ENCODE measurements around the gene KCNK7.

Gene KCNK7

DNA sequence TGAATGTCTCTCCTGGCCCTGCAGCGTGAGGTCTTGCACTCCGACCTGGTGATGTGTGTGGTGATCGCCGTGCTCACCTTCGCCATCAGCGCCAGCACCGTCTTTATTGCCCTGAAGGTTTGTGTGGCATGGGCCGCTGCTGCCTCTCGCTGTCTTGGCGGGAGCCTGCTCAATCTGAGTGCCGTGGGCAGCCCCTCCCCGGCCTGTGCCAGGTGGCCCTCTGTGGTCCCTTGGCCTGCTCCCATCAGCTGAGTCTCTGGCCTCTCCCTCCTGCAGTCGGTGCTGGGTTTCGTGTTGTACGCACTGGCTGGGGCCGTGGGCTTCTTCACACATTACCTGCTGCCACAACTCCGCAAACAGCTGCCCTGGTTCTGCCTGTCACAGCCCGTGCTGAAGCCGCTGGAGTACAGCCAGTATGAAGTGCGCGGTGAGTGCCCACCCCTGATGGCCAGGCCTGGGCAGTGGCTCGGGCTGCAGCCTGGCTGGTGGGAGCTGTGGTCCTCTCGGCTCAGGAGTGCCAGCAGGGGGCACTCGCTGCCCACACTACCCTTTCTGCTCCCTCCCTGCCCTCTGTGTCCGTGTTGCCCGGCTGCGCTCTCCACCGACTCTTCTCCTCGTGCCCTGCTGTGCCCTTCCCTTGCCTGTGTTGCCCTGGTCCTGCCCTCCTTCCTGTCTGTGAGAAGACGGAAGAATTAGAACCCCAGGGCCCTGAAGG is 30.2 kb upstream of the KCNK7 start:
- peak; percentile 69 for DNase-seq

DNA sequence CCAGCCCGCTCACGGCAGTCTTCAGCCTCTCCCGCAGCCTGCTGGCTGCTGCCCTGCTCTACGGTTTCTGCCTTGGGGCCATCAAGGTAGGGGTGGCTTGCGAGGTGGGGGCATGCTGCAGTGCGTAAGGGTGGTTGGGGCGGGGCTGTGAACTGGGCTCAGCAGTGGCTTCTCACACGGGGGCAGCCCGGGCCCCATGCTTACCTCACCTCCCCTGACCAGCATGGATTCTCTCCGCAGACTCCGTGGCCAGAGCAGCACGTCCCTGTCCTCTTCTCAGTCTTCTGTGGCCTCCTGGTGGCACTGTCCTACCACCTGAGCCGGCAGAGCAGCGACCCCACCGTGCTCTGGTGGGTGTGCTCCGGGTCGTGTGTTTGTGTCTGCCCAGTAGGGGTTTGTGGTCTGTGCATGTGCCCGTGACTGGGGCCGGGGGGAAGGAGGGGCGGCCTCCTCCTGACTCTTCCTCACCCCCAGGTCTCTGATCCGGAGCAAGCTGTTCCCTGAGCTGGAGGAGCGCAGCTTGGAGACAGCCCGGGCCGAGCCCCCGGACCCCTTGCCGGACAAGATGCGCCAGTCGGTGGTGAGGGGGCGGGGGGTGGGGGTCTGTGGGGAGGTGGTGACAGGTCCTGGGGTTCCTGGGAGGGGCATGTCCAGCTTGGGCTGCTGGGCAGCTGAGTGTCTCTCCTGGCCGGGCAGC is 29.5 kb upstream of the KCNK7 start:
- no peak for DNase-seq

DNA sequence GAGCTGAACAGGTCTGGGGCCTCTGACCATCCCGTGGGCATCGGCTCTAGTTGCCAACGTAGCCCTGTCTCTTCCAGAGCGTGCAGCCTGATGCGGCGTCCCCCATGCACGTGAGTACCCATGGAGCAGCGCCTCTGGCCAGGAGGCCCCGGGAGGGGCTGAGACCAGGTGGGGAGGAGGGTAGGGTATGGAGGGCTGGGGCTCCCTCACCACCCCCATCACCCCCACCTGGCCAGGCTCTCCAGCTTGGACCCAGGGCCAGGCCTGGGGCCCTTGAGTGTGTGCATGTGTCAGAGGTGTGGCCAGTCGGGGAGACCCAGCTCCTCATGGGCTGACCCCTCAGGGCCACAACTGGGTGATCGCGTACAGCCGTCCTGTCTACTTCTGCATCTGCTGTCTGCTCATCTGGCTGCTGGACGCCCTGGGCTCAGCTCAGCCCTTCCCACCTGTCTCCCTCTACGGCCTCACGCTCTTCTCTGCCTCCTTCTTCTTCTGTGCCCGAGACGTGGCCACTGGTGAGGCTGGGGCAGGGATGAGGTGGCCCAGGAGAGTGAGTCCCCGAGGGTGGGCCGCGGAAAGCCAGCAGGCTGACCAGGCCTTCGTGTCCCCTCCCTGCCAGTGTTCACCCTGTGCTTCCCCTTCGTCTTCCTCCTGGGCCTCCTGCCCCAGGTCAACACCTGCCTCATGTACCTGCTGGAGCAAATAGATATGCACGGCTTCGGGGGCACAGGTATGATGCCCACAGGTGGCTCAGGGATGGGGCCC is 28.4 kb upstream of the KCNK7 start:
- no peak for DNase-seq

DNA sequence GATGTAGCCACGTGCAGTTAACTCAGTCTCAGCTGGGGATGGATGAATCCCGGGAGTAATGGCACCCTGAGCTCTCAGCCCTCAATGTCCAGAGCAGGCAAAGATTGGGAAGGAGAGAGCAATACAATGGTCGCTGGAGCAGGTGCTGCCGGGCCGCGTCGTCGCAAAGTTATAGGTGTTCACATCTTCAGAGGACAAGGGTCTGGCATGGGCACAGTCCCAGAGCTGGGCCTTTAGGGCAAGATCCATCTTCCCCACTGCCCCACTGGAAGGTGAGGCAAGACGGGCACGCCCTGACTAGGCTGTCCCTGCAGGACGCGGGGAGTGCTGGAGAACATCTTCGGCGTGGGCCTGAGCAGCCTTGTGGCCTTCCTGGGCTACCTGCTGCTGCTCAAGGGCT is 27.6 kb upstream of the KCNK7 start:
- DNase-seq = no peak

DNA sequence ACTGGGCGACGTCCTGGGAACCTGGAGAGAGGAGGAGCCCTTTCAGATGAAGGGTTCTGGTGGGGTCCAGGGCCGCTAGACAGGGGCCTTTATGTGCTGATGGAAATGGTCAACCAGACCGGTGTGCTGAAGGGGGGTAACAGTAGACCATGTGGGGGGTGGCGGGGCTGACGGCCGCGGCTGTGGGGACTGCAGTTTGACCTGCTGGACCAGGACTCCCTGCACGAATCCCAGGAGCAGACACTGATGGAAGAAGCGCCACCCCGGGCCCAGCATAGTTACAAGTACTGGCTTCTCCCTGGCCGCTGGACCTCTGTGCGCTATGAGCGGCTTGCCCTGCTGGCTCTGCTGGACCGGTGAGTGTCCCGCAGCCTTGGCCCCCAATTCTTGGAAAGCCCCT is 26.4 kb upstream of the KCNK7 start:
- no peak for DNase-seq

DNA sequence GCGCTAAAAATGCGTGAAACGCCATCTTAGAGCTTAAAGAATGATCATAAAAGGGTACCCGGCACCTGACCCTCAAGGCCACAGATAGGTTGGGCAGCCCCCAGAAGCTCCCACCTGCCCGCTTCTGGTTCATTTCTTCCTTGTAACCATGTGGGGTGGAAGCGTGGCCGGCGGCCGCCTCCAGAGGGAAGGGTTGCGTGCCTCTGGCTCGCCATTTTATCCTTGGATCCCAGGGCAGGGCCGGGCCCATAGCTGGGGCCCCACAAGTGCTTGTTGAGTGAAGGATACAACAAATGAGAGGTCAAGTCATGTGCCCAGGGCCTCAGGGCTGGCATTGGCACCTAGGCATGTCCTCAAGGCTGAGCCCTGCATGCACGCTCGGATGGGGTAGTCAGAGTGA is 25.9 kb upstream of the KCNK7 start:
- DNase-seq = no peak

DNA sequence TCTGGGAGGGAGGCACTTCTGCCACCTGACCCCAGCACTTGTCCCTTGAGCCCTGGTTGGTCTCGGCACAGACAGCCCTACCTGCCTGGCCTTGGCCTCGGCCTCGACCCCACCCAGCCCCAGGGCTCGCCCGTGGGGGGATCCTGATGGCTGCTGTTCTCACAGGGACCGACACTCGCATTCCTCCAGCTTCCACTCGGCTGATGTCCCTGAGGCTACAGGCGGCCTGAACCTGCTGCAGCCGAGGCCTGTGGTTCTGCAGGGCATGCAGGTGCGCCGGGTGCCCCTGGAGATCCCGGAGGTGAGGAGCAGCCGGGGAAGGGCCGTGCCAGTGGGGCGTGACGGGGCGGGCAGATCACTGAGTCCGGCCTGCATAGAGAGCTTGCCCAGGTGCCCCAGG is 25.1 kb upstream of the KCNK7 start:
- no peak for DNase-seq

DNA sequence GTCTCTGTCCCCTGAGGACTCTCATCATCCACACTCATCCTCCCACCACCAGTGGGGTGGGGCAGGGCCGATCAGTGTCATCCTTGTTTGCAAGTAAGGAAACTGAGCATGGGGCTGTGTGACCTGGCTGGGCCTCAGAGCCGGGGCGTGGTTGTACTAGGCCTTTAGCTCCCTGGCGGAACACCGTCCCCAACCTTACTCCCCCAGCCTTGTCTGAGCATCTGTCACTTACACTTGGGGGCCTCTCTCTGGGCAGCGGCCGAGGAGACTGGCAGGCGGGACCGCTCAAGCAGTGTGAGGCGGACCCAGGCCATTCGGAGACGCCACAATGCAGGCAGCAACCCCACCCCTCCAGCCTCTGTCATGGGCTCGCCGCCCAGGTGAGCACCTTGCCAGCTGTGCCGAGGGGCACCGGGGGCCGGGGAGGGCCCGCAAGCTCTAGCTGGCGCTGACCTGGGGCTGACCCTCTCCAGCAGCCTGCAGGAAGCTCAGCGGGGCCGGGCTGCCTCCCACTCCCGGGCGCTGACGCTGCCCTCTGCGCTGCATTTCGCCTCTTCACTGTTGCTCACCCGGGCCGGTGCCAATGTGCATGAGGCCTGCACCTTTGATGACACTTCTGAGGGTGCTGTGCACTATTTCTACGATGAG is 23.8 kb upstream of the KCNK7 start:
- DNase-seq = no peak

DNA sequence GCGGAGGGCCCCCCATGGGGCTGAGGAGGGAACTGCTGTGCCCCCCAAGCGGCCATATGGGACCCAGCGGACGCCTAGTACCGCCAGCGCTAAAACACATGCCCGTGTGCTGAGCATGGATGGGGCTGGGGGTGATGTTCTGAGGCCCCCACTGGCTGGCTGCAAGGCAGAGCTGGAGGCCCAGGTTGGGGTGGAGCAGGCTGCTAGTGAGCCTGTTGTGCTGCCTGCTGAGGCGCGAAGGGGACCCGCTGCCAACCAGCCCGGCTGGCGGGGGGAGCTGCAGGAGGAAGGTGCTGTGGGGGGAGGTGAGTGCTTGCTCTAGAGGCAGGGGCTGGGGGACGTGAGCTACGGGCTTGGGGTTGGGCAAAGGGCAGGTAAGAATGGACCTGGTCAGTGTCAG is 23.2 kb upstream of the KCNK7 start:
- no peak for DNase-seq

DNA sequence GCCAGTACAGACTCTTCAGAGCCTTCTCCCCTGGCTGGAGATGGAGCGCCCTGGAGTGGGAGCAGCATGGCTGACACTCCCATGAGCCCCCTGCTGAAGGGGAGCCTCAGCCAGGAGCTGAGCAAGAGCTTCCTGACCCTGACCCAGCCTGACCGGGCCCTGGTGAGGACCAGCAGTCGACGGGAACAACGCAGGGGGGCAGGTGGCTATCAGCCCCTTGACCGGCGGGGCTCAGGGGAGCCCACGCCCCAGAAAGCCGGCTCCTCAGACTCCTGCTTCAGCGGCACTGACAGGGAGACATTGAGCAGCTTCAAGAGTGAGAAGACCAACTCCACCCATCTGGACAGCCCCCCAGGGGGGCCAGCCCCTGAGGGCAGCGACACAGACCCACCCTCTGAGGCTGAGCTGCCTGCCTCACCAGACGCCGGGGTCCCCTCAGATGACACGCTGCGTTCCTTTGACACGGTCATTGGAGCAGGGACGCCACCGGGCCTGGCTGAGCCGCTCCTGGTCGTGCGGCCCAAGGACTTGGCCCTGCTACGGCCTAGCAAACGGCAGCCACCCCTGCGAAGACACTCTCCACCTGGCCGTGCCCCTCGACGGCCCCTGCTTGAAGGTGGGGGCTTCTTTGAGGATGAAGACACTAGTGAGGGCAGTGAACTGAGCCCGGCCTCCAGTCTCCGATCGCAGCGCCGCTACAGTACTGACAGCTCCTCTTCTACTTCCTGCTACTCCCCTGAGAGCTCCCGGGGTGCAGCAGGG is 22.6 kb upstream of the KCNK7 start:
- DNase-seq = no peak

DNA sequence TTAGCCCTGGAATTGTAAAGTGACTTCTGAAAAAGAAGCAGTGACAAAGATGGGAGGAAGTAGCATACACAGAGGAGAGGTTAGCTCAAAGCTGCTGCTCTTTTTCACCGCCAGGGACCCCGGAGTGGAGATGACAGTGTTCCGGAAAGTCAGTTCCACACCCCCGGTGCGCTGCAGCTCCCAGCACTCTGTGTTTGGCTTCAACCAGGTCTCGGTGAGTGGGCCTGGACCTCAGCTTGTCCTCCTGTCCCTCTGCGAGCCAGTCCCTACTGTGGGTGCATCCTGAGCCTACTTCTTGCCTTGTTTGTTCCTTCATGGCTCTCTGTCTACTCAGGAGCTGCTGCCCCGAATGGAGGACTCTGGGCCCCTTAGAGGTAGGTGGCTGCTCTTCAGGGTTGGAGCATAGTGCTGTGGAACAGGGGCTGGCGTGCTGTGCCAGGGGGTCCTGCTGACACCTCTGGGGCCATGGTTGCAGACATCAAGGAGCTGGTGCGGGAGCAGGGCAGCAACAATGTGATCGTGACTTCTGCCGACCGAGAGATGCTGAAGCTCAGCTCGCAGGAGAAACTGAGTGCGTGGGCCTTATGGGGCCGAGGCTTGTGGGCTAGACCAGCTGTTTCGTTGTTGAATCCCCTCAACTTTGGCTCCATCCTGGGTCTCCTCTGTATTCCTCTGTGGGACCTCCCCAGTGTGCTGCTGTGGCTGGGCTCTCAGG is 21.7 kb upstream of the KCNK7 start:
- no peak for DNase-seq

DNA sequence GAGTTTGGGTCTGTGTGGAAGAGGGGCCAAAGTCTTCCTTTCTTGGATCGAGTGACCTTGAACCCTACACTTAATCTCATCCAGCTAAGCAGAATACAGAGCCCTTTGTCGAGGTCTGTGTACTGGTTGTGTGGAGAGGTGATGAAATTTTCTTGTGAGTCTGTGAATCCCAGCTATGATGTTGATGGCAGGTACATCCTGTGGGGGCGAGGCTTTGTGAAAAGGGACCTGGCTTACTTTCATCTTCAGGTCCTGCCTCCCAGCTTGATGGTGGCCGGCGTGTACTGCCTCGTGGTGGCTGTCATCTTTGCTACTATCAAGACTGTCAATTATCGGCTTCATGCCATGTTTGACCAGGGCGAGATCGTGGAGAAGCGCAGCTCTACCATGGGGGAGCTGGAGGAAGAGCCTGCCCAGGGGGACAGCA is 21.0 kb upstream of the KCNK7 start:
- peak; percentile 26 for DNase-seq

DNA sequence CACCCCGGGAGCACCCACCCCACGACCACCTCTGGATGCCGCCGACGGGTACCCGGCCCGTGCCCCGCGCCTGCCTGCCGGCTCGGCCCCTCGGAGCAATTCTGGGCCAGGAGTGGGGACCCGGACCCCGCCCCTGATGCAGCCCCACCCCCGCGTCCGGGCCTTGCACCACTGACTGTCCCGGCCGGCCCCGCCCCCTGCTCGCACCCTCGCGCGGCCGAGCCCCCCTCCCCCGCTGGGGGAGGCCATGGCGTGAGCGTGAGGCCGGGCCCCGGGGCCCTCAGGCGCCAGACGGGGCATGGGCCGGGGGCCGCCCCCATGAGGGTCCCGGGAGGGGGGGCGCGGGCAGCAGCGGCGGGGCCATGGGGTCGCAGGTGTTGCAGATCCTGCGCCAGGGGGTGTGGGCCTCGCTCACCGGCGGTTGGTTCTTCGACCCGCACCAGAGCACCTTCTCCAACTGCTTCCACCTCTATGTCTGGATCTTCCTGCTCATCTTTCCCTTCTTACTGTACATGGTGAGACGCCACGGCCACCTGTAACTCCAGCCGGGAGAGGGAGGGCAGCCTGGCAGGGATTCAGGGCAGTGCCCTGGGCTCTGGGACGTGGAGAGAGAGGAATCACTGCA is 20.5 kb upstream of the KCNK7 start:
- no peak for DNase-seq

DNA sequence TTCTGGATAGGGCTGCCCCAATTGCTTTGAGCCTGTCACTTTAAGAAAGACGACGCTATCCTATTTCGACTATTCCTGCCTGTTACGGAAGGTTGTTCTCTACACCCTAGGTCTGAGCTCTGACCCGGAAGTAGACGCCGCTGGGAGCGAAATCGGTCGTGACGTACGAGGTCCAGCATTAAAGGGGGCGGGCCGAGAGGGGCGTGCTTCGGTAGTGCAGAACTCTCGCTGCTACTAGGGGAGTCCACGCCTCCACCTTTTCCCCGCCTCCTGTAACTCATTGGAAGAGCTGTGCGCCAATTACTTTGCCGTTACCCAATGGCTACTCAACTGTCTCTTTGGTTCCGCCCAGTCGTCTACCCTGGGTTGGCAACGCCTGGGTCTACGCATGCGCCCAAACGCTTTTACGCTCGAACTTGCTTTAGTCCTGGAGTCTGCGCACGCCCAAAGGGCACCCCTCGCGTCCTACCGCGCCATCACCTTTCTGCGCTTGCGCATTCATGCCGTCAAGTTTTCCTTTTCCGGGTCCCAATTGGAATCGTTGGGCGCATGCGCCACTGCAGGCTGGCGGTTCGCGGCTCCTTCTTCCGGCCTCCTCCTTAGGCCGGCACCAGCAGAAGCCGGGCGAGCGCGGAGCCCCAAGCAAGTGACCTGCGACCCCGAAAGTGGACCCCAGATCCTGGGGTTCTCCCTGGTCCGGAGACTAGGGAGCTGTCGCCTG is 19.8 kb upstream of the KCNK7 start, which contains the start of gene PCNX3:
Gene PCNX3, plus strand, starts transcription at position 548 of the 721 bp plus-strand sequence. CDS start 536 bp downstream, outside the sequence.
- DNase-seq = peak; percentile 100

DNA sequence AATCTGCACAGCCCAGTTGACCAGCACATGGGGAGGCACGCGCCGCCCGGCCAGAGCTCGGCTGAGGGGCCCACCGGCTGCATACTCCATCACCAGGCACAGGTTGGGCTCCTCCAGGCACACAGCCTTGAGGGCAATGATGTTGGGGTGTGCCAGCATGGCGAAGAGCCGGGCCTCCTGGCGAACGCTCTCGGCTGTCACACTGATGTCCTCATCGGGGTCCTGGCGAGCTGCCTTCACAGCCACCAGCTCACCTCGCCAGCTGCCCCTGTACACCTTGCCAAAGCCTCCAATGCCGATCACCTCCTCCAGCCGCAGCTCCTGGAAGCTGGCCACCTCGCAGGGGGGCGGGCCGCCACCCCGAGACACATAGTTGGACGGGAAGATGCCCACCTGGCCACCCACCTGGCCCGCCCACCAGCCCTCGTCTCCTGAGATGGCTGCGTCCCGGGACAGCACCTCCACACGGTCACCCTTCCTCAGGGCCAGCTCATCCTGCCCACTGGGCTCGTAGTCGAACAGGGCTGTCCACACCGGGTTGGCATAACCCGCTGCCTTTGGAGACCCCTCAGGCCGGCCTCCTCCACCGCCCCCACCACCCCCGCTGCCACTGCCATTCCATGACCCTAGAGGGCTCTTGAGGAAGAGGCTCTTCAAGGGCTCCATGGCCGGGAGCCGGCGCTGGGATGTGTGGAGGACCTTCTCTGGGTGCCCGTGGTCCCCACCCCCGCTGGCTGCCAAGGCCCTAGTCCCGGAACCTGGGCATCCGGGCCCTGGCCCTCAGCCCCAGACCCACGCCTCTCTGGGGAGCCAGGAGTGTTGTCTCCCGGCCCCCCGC is 17.7 kb upstream of the KCNK7 start:
- DNase-seq = peak; percentile 18

DNA sequence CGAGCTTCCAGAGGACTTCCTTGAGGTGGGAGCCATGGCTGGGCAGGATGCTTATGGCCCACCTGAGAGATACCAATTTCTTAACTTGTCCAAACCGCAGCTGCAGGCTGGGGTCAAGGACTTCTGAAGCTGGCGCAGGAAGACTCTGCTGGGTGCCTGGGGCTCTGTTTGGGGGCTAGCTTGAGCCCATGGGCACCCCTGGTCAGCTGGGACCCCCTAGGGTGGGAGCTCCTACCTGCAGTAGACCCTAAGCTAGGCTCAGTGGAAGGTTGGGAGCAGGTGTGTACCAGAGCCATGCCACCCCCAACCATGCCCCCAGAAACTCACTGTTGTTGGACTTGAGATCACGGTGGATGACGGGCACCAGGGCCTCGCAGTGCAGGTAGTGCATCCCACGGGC is 17.1 kb upstream of the KCNK7 start:
- DNase-seq = no peak

DNA sequence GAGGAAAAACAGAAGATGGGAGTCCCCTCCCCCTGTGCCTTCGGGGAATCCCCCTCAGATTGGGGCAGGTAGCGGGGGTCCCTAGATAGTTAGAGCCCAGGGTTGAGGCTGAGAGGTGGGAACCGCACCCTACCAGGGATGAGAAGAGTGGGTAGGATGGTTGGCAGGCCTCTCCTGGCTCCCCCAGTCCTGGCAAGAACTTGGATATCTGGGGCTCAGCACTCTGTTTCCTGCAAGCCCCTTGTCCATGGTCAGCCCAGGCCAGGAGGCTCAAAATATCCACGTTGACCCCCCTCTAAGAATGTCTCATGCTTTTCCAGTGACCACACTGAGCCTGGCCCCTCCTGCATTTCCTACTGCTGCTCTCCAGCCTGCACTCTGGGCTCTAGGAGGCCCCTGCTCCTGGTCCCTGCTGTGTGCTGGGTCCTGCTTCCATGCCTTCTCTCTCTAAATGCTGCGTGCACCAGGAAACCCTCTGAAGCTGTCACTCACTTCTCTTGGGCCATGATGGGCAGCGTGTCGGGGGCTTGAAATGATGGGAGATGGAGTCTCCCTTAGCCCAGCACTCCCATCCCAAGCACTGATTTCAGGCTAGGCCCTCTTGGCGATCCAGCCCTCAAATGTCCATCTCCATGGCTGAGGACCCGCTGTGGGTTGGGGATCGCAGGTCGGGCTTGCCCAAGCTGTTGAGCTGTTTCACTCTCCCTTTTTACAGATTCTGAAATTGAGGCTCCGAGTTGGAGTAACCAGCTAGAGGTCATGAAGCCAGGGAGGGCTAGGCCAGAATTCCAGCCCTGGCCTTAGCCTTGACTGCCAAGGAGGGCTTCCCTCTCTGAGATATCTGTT is 16.4 kb upstream of the KCNK7 start:
- DNase-seq = no peak

DNA sequence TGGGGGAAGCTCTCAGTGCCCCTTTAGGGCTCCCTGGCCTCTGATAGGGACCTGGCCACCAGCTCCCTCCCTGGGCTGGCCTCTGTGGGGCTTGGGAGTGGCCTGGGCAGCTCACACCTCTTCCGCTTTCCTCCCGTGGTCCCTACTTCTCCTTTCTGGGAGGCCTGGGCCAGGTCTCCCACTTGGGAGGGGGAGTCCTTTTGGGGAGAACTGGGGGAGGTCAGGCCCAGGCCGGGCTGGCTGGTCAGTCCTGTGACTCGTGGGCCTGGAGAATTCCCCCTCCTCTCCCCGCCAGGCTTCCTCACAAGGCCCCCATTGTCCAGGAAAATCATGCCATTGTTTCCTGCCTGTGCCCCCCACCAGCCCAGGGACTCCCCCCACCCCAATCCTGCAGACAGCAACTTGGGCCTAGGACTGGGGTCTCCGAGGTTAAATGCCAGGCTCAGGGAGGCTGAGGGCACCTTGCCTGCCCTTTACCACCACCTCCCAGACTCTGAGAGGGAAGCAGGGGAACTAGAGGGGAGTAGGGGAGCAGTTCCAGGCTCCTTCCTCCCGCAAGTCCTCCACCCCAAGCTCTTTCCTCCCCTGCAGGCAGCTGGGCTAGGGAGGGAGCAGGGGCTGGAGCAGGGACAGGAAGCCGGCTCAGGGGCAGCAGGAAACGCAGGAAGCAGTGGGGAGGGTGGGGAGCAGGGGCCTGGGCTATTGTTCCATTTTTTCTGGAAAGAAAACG is 15.6 kb upstream of the KCNK7 start:
- peak; percentile 19 for DNase-seq
